ENCODE measurements around the gene ENPP6.
A peak's percentile ranks its signal among the peaks of the same experiment; 100 is the strongest.

The ENPP6 gene

GRCh38 chr4:184190711-184191110, 27.0 kb downstream of the ENPP6 start:
- no peak for DNase-seq (ENCODE audit: low read depth, low spot score)

- DNase-seq (ENCODE audit: low read depth, low spot score), result no peak
These were observed 27.7 kb downstream of the ENPP6 start for GRCh38 chr4:184189966-184190365.

DNA sequence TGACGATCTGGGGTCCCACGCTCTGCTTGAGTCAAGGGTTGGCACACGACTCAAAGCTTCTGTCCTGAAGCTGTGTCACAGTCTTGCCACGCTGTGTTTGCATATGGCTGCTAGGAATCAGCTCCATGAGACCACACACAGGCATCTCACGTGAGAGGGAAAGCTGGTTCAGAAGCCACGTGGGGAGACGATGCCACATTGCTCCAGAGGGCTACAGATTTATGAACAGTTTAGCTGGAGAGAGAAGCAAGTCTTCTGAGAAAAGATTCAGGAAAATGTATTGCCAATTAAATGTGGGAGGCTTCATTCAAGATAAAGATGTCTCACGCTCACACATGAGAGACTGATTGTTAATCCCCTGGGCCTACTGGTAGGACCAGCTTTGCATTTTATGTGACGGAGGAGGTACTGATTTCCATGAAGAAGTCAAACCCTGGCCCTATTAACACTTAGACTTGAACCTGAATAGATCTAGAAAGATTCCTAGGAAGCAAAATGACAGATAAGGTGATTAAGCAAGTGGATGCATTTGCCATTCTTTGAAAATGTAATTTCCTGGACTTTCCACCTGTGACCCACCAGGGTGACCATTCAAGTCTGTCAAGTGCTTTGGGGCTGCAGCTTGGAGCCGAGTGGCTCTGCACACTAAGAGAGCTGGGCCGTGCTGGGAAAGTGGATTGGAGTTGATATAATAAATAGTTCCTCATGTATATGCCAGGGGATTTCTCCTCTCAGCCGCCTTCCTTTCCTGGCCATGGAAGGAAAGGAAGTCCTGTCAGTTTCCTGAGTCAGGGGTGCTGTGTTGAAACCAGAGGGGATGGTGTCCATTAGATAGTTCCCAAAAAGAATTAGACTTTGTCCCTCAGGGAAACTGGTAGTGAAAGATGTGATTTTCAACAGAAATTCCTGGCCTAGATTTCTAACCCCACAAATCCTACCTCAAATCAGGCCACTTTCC, 29.0 kb downstream of the ENPP6 start:
- no peak for DNase-seq (ENCODE audit: low read depth, low spot score)

GRCh38 chr4:184177271-184177670, 40.4 kb downstream of the ENPP6 start:
- no peak for DNase-seq (ENCODE audit: low read depth, low spot score)

- no peak for DNase-seq (ENCODE audit: low read depth, low spot score)
These were observed 42.8 kb downstream of the ENPP6 start for GRCh38 chr4:184174571-184175488.

GRCh38 chr4:184171011-184171410, 46.7 kb downstream of the ENPP6 start:
- DNase-seq (ENCODE audit: low read depth, low spot score), result no peak

DNA sequence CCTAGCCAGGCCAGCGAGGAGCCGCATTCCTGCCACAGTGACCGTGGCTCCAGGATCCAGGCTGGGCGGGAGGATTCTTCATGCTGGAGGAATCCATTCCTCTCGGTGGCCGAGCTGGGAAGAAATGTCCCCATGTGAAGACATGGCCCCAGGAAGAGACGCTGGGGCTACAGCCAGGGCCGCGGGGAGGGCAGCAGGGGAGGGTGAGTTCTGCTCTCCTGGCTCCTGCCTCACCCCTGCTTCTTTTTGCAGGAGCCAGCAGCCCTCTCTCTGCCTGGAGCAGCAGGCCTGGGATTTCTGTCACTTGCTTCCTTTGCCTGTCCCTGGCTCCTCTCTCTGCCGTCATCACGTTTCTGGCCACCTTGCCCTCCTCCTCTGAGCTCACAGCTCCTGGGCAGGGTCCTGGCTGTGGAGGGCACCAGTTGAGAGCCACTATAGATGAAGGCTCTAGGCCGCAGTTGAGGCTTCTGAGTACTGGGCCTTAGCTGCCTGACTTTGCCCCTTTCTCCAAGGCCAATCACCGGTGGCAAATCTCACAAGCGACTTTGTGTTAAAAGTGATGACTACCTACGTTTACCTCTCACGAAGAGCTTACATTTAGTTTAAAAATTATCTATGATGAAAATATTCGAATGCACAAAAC, 48.3 kb downstream of the ENPP6 start:
- no peak for DNase-seq (ENCODE audit: low read depth, low spot score)

- DNase-seq (ENCODE audit: low read depth, low spot score), result peak; percentile 29
These were observed 49.2 kb downstream of the ENPP6 start for GRCh38 chr4:184168406-184169019.

- no peak for DNase-seq (ENCODE audit: low read depth, low spot score)
These were observed 50.1 kb downstream of the ENPP6 start for GRCh38 chr4:184167576-184167975.

GRCh38 chr4:184166736-184167135, 50.9 kb downstream of the ENPP6 start:
- DNase-seq (ENCODE audit: low read depth, low spot score), result no peak

GRCh38 chr4:184165291-184165690, 52.4 kb downstream of the ENPP6 start:
- DNase-seq (ENCODE audit: low read depth, low spot score), result no peak

- DNase-seq (ENCODE audit: low read depth, low spot score), result no peak
These were observed 53.9 kb downstream of the ENPP6 start for GRCh38 chr4:184163813-184164212.

GRCh38 chr4:184162596-184162995, 55.1 kb downstream of the ENPP6 start:
- DNase-seq (ENCODE audit: low read depth, low spot score), result no peak

GRCh38 chr4:184157322-184157721, 60.4 kb downstream of the ENPP6 start:
- DNase-seq (ENCODE audit: low read depth, low spot score), result no peak

GRCh38 chr4:184156163-184156920, 61.3 kb downstream of the ENPP6 start:
- no peak for DNase-seq (ENCODE audit: low read depth, low spot score)

- no peak for DNase-seq (ENCODE audit: low read depth, low spot score)
These were observed 63.5 kb downstream of the ENPP6 start for GRCh38 chr4:184154199-184154598.

GRCh38 chr4:184153781-184154180, 63.9 kb downstream of the ENPP6 start:
- DNase-seq (ENCODE audit: low read depth, low spot score), result no peak

GRCh38 chr4:184151988-184152485, 65.6 kb downstream of the ENPP6 start:
- DNase-seq (ENCODE audit: low read depth, low spot score), result no peak

DNA sequence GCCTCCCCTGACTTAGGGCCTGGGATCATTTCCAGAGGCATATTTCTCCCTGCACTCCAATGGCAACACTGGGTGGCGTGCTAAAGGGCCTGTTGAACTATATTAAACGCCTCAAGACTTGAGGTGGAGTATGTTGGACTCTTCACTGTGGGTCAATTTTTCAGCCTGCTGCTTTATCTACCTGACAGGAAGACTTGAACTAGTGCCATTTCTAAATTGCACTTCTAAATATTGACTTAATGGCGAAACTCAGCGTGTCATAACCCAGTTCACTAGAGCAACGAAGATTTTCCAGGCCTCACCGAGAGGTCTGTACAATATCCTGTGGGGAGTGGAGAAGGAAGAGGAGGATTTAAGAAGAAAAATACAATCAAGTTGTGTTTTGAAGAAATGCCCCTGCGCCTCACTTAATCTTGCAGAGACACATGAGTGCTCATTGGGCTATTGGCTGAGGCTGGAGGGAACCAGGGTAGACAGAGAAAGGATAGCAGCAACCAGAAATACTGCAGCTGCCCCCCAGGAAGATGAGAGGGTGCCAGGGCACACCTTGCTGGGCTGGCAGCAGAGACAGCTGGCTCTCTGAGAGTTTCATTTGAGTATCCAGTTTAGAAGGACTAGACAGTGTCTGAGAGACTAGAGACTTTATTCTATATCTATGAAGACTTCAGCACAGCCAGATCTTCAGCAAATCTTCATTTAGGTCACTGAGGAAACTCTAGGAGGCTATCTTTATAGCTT, 67.4 kb downstream of the ENPP6 start:
- DNase-seq (ENCODE audit: low read depth, low spot score), result no peak

All from smooth muscle cell of the brain vasculature (primary cell).